ENCODE data around the gene MUC5B. TPM values are rescaled to one million over a fixed set of nuclear protein-coding genes. Genes with fewer than 3 reads are reported as not detected.
"Not testable (repeated sequence)": the region's sequence is repeated elsewhere in the genome, so short reads cannot be mapped to it uniquely, and the experiment has no call there.

MUC5B gene
- total RNA-seq, 1 donor from 2014 or later, result not detected

- H3K79me2 ChIP-seq (ENCODE audit: insufficient read depth, low read length); H3K36me3 ChIP-seq (ENCODE audit: insufficient read depth, low read length); H2AFZ ChIP-seq (ENCODE audit: low read depth, low read length); H3K4me2 ChIP-seq (ENCODE audit: low read length); H3K4me1 Mint-ChIP-seq (ENCODE audit: low read depth, unreplicated experiment); H3K4me1 ChIP-seq (ENCODE audit: insufficient read depth, low read length); H3K27me3 Mint-ChIP-seq (ENCODE audit: low read depth, unreplicated experiment); H4K20me1 ChIP-seq (ENCODE audit: insufficient read depth, low read length); H3K9me3 Mint-ChIP-seq (ENCODE audit: unreplicated experiment); H3K4me3 ChIP-seq (ENCODE audit: insufficient read depth, low read depth, low read length); H3K27ac ChIP-seq (ENCODE audit: low read depth, low read length); H3K9ac ChIP-seq (ENCODE audit: low read length); H3K27ac Mint-ChIP-seq (ENCODE audit: unreplicated experiment); H3K36me3 Mint-ChIP-seq (ENCODE audit: low read depth, unreplicated experiment); FAIRE-seq; H3K9me3 ChIP-seq (ENCODE audit: insufficient read depth, low read depth, low read length); H3K27me3 ChIP-seq (ENCODE audit: insufficient read depth, low read length): not testable (repeated sequence)
- peak; percentile 49 for DNase-seq (ENCODE audit: low read depth)
- TF ChIP-seq CTCF (IDR thresholded peaks at IDR 0.05; ENCODE audit: insufficient read depth, low read depth, low read length), result peak; percentile 20
- H3K4me3 Mint-ChIP-seq (ENCODE audit: unreplicated experiment), result peak overlapping the region; percentile 12
These were observed 41.6 kb downstream of the MUC5B start for GRCh38 chr11:1264444-1264843.

- H3K27ac ChIP-seq (ENCODE audit: low read depth, low read length); H3K4me3 ChIP-seq (ENCODE audit: insufficient read depth, low read depth, low read length); H4K20me1 ChIP-seq (ENCODE audit: insufficient read depth, low read length); H3K79me2 ChIP-seq (ENCODE audit: insufficient read depth, low read length); H3K9ac ChIP-seq (ENCODE audit: low read length); H3K27me3 Mint-ChIP-seq (ENCODE audit: low read depth, unreplicated experiment); H3K36me3 Mint-ChIP-seq (ENCODE audit: low read depth, unreplicated experiment); H3K27me3 ChIP-seq (ENCODE audit: insufficient read depth, low read length); H3K9me3 Mint-ChIP-seq (ENCODE audit: unreplicated experiment); DNase-seq (ENCODE audit: low read depth); H3K27ac Mint-ChIP-seq (ENCODE audit: unreplicated experiment); H3K9me3 ChIP-seq (ENCODE audit: insufficient read depth, low read depth, low read length); H3K4me2 ChIP-seq (ENCODE audit: low read length); H3K4me1 Mint-ChIP-seq (ENCODE audit: low read depth, unreplicated experiment); FAIRE-seq; H3K36me3 ChIP-seq (ENCODE audit: insufficient read depth, low read length); H3K4me1 ChIP-seq (ENCODE audit: insufficient read depth, low read length); H2AFZ ChIP-seq (ENCODE audit: low read depth, low read length); H3K4me3 Mint-ChIP-seq (ENCODE audit: unreplicated experiment): not testable (repeated sequence)
These were observed 42.6 kb downstream of the MUC5B start for GRCh38 chr11:1265480-1265879.

GRCh38 chr11:1266976-1267375, 44.1 kb downstream of the MUC5B start:
- H3K4me3 Mint-ChIP-seq (ENCODE audit: unreplicated experiment); DNase-seq (ENCODE audit: low read depth); H3K27me3 Mint-ChIP-seq (ENCODE audit: low read depth, unreplicated experiment); H3K27ac Mint-ChIP-seq (ENCODE audit: unreplicated experiment); H3K4me2 ChIP-seq (ENCODE audit: low read length); H3K4me3 ChIP-seq (ENCODE audit: insufficient read depth, low read depth, low read length); FAIRE-seq; H3K79me2 ChIP-seq (ENCODE audit: insufficient read depth, low read length); H3K9me3 ChIP-seq (ENCODE audit: insufficient read depth, low read depth, low read length); H3K36me3 ChIP-seq (ENCODE audit: insufficient read depth, low read length); H3K4me1 Mint-ChIP-seq (ENCODE audit: low read depth, unreplicated experiment); H3K27me3 ChIP-seq (ENCODE audit: insufficient read depth, low read length); H3K9ac ChIP-seq (ENCODE audit: low read length); H2AFZ ChIP-seq (ENCODE audit: low read depth, low read length); H3K27ac ChIP-seq (ENCODE audit: low read depth, low read length); H3K36me3 Mint-ChIP-seq (ENCODE audit: low read depth, unreplicated experiment); H3K9me3 Mint-ChIP-seq (ENCODE audit: unreplicated experiment); H4K20me1 ChIP-seq (ENCODE audit: insufficient read depth, low read length): not testable (repeated sequence)
- peaks cover 12% of the 10 kb centered on the region for H3K4me1 ChIP-seq (ENCODE audit: insufficient read depth, low read length)

GRCh38 chr11:1267441-1268100, 44.7 kb downstream of the MUC5B start:
- peaks cover 5% of the 10 kb centered on the region for H3K36me3 Mint-ChIP-seq (ENCODE audit: low read depth, unreplicated experiment)
- no peaks in the 10 kb centered on the region for H3K36me3 ChIP-seq (ENCODE audit: insufficient read depth, low read length)
- no peak overlapping the region for H3K4me2 ChIP-seq (ENCODE audit: low read length)
- no peaks in the 10 kb centered on the region for H3K79me2 ChIP-seq (ENCODE audit: insufficient read depth, low read length)
- no peaks in the 10 kb centered on the region for H3K9me3 ChIP-seq (ENCODE audit: insufficient read depth, low read depth, low read length)
- no peak for DNase-seq (ENCODE audit: low read depth)
- no peak overlapping the region for H2AFZ ChIP-seq (ENCODE audit: low read depth, low read length)
- H3K4me1 Mint-ChIP-seq (ENCODE audit: low read depth, unreplicated experiment), result no peaks in the 10 kb centered on the region
- H3K27me3 ChIP-seq (ENCODE audit: insufficient read depth, low read length), result no peaks in the 10 kb centered on the region
- no peaks in the 10 kb centered on the region for H3K27me3 Mint-ChIP-seq (ENCODE audit: low read depth, unreplicated experiment)
- H4K20me1 ChIP-seq (ENCODE audit: insufficient read depth, low read length), result no peaks in the 10 kb centered on the region
- H3K4me3 ChIP-seq (ENCODE audit: insufficient read depth, low read depth, low read length), result no peak overlapping the region
- H3K27ac ChIP-seq (ENCODE audit: low read depth, low read length), result no peak overlapping the region
- no peak for FAIRE-seq
- peaks cover 8% of the 10 kb centered on the region for H3K9me3 Mint-ChIP-seq (ENCODE audit: unreplicated experiment)
- peaks cover 12% of the 10 kb centered on the region for H3K4me1 ChIP-seq (ENCODE audit: insufficient read depth, low read length)
- no peak overlapping the region for H3K9ac ChIP-seq (ENCODE audit: low read length)
- TF ChIP-seq CTCF (IDR thresholded peaks at IDR 0.05; ENCODE audit: insufficient read depth, low read depth, low read length), result no peak
- no peak for TF ChIP-seq EZH2 (IDR thresholded peaks at IDR 0.05; ENCODE audit: insufficient read depth, low read length)
- no peak overlapping the region for H3K4me3 Mint-ChIP-seq (ENCODE audit: unreplicated experiment)
- H3K27ac Mint-ChIP-seq (ENCODE audit: unreplicated experiment), result no peak overlapping the region

Measured in astrocyte (in vitro differentiated cells and primary cell).